HG03196 (cell line): ENCODE results near the gene PISD.

ENCODE experiments used
- ATAC-seq: cut with Tn5 transposase; IDR thresholded peaks from one replicate; pipeline ENCODE4 v1.9.1; 2021; ENCODE audit not compliant: unreplicated experiment

The PISD gene

DNA sequence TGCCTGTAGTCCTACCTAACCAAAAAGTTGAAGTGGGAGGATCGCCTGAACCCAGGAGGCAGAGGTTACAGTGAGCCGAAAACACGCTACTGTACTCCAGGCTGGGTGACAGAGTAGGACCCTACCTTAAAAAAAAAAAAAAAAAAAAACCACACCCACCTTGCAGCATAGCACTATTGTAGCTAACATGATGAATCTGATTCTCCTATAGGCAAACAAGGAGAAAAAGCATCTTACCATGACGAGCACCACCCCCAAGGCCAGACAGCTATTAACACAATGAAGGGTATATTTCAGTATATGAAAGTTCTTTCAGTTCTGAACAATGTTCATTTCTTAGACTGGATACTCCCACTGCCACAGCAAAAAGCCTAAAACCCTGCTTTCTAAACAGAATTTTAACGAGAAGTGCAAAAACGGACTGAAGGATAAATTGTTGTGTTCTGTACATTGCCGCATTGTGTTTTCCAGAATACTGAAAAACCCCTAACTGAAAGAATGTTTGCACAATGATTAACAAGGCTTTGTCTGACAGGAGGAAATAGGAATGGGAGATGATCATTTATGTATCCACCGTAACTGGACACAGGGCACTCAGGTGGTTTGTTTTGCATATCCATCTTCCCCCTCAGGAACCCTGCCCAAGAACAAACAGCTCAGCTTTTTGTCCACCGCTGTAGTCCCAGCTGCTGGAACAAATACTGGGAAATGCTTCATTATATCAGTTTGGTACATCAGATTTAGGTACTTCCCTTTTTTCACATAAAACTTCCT lies 8.9 kb downstream of the PISD start:
- ATAC-seq: no peak

DNA sequence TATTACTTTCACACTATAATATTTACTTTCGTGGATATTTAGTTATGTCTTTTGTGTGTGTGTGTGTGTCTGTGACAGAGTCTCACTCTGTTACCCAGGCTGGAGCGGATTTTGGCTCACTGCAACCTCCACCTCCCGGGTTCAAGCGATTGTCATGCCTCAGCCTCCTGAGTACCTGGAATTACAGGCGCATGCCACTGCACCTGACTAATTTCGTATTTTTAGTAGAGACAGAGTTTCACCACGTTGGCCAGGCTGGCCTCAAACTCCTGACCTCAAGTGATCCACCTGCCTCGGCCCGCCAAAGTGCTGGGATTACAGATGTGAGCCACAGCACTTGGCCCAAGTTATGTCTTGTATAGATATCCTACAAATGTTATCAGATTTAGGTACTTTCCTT lies 9.9 kb downstream of the PISD start:
- no peak for ATAC-seq

GRCh38 chr22:31651664-31652063 lies 10.4 kb downstream of the PISD start:
- no peak for ATAC-seq

GRCh38 chr22:31650391-31650790 lies 11.6 kb downstream of the PISD start:
- no peak for ATAC-seq

GRCh38 chr22:31647523-31648320 lies 14.3 kb downstream of the PISD start:
- ATAC-seq: no peak

GRCh38 chr22:31647066-31647465 lies 14.9 kb downstream of the PISD start:
- no peak for ATAC-seq

- ATAC-seq: no peak
These were observed 15.6 kb downstream of the PISD start for GRCh38 chr22:31646186-31647019.

GRCh38 chr22:31639436-31640039 lies 22.5 kb downstream of the PISD start:
- ATAC-seq: no peak

- ATAC-seq: peak; percentile 38
These were observed 24.0 kb downstream of the PISD start for GRCh38 chr22:31637891-31638618.

GRCh38 chr22:31637447-31637890 lies 24.5 kb downstream of the PISD start:
- peak; percentile 28 for ATAC-seq

GRCh38 chr22:31635638-31636306 lies 26.2 kb downstream of the PISD start:
- ATAC-seq: no peak

DNA sequence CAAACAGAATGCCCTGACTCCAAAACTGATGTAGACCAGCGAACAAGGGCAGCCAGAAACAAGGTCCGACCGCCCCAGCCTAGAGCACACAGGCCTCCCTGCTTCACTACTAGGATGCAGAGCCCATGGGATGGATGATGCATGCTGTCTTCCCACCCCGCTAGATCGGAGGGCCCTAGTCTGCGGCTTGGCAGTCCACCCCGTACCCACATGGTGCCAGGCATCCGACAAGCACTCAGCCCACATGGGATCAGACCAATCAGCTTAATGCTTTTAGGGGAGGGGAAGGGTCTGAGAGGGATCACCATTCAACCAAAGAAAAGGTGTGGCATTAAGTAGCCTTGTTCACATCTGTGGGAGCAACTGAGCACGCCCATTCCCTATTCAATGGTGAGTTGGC lies 30.6 kb downstream of the PISD start:
- ATAC-seq: no peak

- ATAC-seq: peak; percentile 41
These were observed 31.4 kb downstream of the PISD start for GRCh38 chr22:31630331-31631329.

GRCh38 chr22:31629741-31630184 lies 32.3 kb downstream of the PISD start:
- ATAC-seq: no peak

GRCh38 chr22:31628969-31629708 lies 32.9 kb downstream of the PISD start:
- ATAC-seq: no peak

DNA sequence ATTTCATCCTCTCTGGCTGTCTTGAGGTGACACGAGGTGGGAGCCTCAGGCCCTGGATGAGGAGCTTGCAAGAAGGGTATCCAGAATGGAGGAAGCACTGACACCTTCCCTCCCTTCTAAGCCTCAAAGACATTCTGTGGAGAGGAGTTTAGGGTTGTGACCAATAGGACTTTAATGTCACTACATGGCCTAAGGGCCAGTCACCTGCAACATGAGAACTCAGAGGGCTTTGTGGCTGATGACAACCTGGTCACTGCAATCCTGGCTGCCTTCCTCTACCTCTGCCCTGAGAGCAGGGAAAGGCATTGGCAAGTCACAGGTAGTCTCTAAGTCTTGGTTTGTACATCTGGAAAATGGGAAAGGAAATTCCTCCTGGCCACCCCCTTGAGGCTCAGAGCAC lies 33.7 kb downstream of the PISD start:
- ATAC-seq: no peak

DNA sequence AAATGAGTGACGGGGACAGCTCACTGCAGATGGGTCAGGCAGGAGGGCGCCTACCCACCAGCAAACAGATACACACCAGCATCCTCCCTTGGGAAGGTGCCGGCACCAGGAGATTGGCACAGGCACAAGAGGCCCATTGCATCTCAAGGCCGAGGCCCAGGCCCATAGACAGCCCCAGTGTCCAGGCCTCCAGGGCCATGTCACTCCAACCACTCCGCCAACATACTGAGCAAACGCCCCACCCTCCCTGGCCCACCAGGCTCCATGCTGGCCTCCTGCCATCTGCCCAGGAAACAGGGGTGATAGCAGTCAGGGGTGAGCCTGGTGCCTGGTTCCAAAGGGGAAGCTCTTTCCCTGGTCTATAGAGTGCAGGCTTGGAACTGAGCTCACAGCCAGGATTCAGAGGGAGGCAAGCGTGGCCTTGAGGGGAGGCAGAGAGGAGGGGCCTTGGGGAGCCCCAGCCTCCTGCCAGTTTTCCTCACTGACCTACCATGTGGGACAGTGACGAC lies 34.7 kb downstream of the PISD start:
- no peak for ATAC-seq
